NT2/D1 (cell line): ENCODE results near the gene SORCS3.

Source experiments
- DNase-seq: peaks from one replicate; pipeline ENCODE4 v3.0.0-alpha.2; 2011; ENCODE audit warnings: low read depth, low spot score
- H3K27me3 ChIP-seq: 2 replicates; pipeline ENCODE4 v1.6.0; 2011; ENCODE audit warnings: mild to moderate bottlenecking; ENCODE audit not compliant: insufficient read length, insufficient read depth
- H3K36me3 ChIP-seq: 2 replicates; pipeline ENCODE4 v1.6.1; 2011; ENCODE audit warnings: mild to moderate bottlenecking, low read length, mixed read lengths; ENCODE audit not compliant: insufficient read depth, insufficient read length
- H3K4me1 ChIP-seq: 2 replicates; pipeline ENCODE4 v1.5.1; 2011; ENCODE audit not compliant: insufficient read depth, insufficient read length
- H3K4me3 ChIP-seq: 2 replicates; pipeline ENCODE4 v1.5.1; 2011; ENCODE audit warnings: low read depth; ENCODE audit not compliant: insufficient read length
- H3K9ac ChIP-seq: 2 replicates; pipeline ENCODE4 v1.6.0; 2011; ENCODE audit warnings: low read depth; ENCODE audit not compliant: insufficient read length
- H3K9me3 ChIP-seq: 2 replicates; pipeline ENCODE4 v1.5.1; 2011; ENCODE audit warnings: mild to moderate bottlenecking, low read length; ENCODE audit not compliant: insufficient read depth
- SUZ12 ChIP-seq: IDR thresholded peaks from 2 replicates; pipeline ENCODE4 v1.6.1; 2011; ENCODE audit not compliant: insufficient read length, insufficient read depth; ENCODE audit errors: extremely low read depth
- YY1 ChIP-seq: IDR thresholded peaks from 2 replicates; pipeline ENCODE4 v1.6.1; 2011; ENCODE audit not compliant: insufficient read length, insufficient read depth
- ZNF274 ChIP-seq: IDR thresholded peaks from 2 replicates; pipeline ENCODE4 v1.6.1; 2011; ENCODE audit warnings: mild to moderate bottlenecking, low read depth, low read length

SORCS3 gene

GRCh38 chr10:105042906-105043552 is 401.9 kb downstream of the SORCS3 start:
- Histone ChIP-seq H3K36me3 (no peaks in the 10 kb centered on the region), H3K9me3 (no peaks in the 10 kb centered on the region), H3K4me1 (no peaks in the 10 kb centered on the region), H3K4me3 (no peak overlapping the region), H3K27me3 (no peaks in the 10 kb centered on the region), H3K9ac (no peak overlapping the region)
- no peak for DNase-seq
- no peak for TF ChIP-seq ZNF274
- no peak for TF ChIP-seq YY1
- no peak for TF ChIP-seq SUZ12

GRCh38 chr10:105044902-105045301 is 403.8 kb downstream of the SORCS3 start:
- TF ChIP-seq YY1, result no peak
- TF ChIP-seq SUZ12, result no peak
- TF ChIP-seq ZNF274, result no peak
- DNase-seq, result no peak
- Histone ChIP-seq H3K4me1 (no peaks in the 10 kb centered on the region), H3K27me3 (no peaks in the 10 kb centered on the region), H3K4me3 (no peak overlapping the region), H3K9ac (no peak overlapping the region), H3K9me3 (no peaks in the 10 kb centered on the region), H3K36me3 (no peaks in the 10 kb centered on the region)

- Histone ChIP-seq H3K27me3 (no peaks in the 10 kb centered on the region), H3K9me3 (peaks cover 9% of the 10 kb centered on the region; the same call in 1 of the 2 replicates), H3K36me3 (no peaks in the 10 kb centered on the region), H3K9ac (no peak overlapping the region), H3K4me3 (no peak overlapping the region), H3K4me1 (no peaks in the 10 kb centered on the region)
- no peak for DNase-seq
- no peak for TF ChIP-seq ZNF274
- no peak for TF ChIP-seq YY1
- no peak for TF ChIP-seq SUZ12
These were observed 415.3 kb downstream of the SORCS3 start for GRCh38 chr10:105056413-105056812.

- Histone ChIP-seq H3K4me1 (no peaks in the 10 kb centered on the region), H3K36me3 (no peaks in the 10 kb centered on the region), H3K4me3 (no peak overlapping the region), H3K9ac (no peak overlapping the region), H3K9me3 (no peaks in the 10 kb centered on the region), H3K27me3 (no peaks in the 10 kb centered on the region)
- no peak for TF ChIP-seq YY1
- TF ChIP-seq SUZ12, result no peak
- no peak for DNase-seq
These were observed 421.9 kb downstream of the SORCS3 start for GRCh38 chr10:105062951-105063350.

GRCh38 chr10:105063796-105064195 is 422.7 kb downstream of the SORCS3 start:
- TF ChIP-seq ZNF274, result no peak
- TF ChIP-seq YY1, result no peak
- TF ChIP-seq SUZ12, result no peak
- H3K9me3 ChIP-seq, result no peaks in the 10 kb centered on the region
- no peaks in the 10 kb centered on the region for H3K4me1 ChIP-seq
- H3K27me3 ChIP-seq, result no peaks in the 10 kb centered on the region
- H3K36me3 ChIP-seq, result no peaks in the 10 kb centered on the region
- no peak overlapping the region for H3K9ac ChIP-seq
- peak; percentile 40 for DNase-seq
- no peak overlapping the region for H3K4me3 ChIP-seq

- no peaks in the 10 kb centered on the region for H3K9me3 ChIP-seq
- H3K9ac ChIP-seq, result no peak overlapping the region
- DNase-seq, result no peak
- H3K4me1 ChIP-seq, result no peaks in the 10 kb centered on the region
- TF ChIP-seq ZNF274, result no peak
- TF ChIP-seq SUZ12, result no peak
- no peak for TF ChIP-seq YY1
- no peaks in the 10 kb centered on the region for H3K36me3 ChIP-seq
- no peaks in the 10 kb centered on the region for H3K27me3 ChIP-seq
- H3K4me3 ChIP-seq, result no peak overlapping the region
These were observed 427.4 kb downstream of the SORCS3 start for GRCh38 chr10:105068497-105068896.

GRCh38 chr10:105070249-105070648 is 429.2 kb downstream of the SORCS3 start:
- no peaks in the 10 kb centered on the region for H3K4me1 ChIP-seq
- no peak overlapping the region for H3K4me3 ChIP-seq
- no peaks in the 10 kb centered on the region for H3K27me3 ChIP-seq
- H3K9ac ChIP-seq, result no peak overlapping the region
- H3K36me3 ChIP-seq, result no peaks in the 10 kb centered on the region
- DNase-seq, result no peak
- TF ChIP-seq ZNF274, result no peak
- no peaks in the 10 kb centered on the region for H3K9me3 ChIP-seq

- Histone ChIP-seq H3K4me1 (no peaks in the 10 kb centered on the region), H3K9ac (no peak overlapping the region), H3K27me3 (no peaks in the 10 kb centered on the region), H3K4me3 (no peak overlapping the region), H3K36me3 (no peaks in the 10 kb centered on the region), H3K9me3 (no peaks in the 10 kb centered on the region)
- DNase-seq, result no peak
- TF ChIP-seq SUZ12 (no peak), YY1 (no peak), ZNF274 (no peak)
These were observed 429.9 kb downstream of the SORCS3 start for GRCh38 chr10:105070952-105071351.
